Measurements from ENCODE around the gene CDCP1.

- TF ChIP-seq, protein P1, sequence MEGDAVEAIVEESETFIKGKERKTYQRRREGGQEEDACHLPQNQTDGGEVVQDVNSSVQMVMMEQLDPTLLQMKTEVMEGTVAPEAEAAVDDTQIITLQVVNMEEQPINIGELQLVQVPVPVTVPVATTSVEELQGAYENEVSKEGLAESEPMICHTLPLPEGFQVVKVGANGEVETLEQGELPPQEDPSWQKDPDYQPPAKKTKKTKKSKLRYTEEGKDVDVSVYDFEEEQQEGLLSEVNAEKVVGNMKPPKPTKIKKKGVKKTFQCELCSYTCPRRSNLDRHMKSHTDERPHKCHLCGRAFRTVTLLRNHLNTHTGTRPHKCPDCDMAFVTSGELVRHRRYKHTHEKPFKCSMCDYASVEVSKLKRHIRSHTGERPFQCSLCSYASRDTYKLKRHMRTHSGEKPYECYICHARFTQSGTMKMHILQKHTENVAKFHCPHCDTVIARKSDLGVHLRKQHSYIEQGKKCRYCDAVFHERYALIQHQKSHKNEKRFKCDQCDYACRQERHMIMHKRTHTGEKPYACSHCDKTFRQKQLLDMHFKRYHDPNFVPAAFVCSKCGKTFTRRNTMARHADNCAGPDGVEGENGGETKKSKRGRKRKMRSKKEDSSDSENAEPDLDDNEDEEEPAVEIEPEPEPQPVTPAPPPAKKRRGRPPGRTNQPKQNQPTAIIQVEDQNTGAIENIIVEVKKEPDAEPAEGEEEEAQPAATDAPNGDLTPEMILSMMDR (IDR thresholded peaks at IDR 0.05 in 4 of 5, conservative IDR thresholded peaks at IDR 0.05 in 1 of 5) = no peak
- TF ChIP-seq POLR2A (IDR thresholded peaks at IDR 0.05) = no peak
Observed at GRCh38 chr3:45153658-45154437, 7.7 kb upstream of the CDCP1 start.

Data from gastrocnemius medialis (tissue), 4 donors.